Naive thymus-derived CD4-positive, alpha-beta T cell (primary cell): Measurements from ENCODE around the gene APOBEC3H. TPM values are rescaled to one million over a fixed set of nuclear protein-coding genes. Genes with fewer than 3 reads are reported as not detected.

Source experiments
- ATAC-seq: fragments of 150-1000 bp; cut with Tn5 transposase; 2 replicates; pipeline ENCODE4 v1.10.0; 2021; ENCODE audit warnings: mild to moderate bottlenecking, moderate library complexity
- CTCF ChIA-PET: fragments of 350-600 bp; sonication (Branson Sonifier 250); formaldehyde crosslinking; loops from one replicate; lab custom pipeline; 2021; ENCODE audit warnings: antibody characterized with exemption; lab: Charles Lee
- POLR2A ChIA-PET: fragments of 350-600 bp; sonication (Branson Sonifier 250); formaldehyde crosslinking; loops from one replicate; lab custom pipeline; 2021; ENCODE audit warnings: antibody characterized with exemption, inconsistent platforms; lab: Charles Lee
- DNase-seq, 9 donors: peaks; one replicate each; pipeline versions ENCODE4 v3.0.0 to v3.0.0-alpha.2; 2020 to 2022; ENCODE audit warnings: mixed read lengths in 1 of 9
- H3K27ac ChIP-seq: one replicate; pipeline ENCODE4 v1.7.0; 2013; ENCODE audit warnings: mild to moderate bottlenecking, low read depth, low read length, moderate library complexity
- H3K27me3 ChIP-seq, 2 donors: one replicate each; pipeline ENCODE4 v1.7.0; 2013; ENCODE audit warnings: low read length in 2 of 2, mild to moderate bottlenecking in 2 of 2, moderate library complexity in 2 of 2; ENCODE audit not compliant: control insufficient read depth in 2 of 2, insufficient read depth in 2 of 2
- H3K36me3 ChIP-seq, 3 experiments: 1 replicate in 2 of 3; 2 replicates in 1 of 3; pipeline ENCODE4 v1.7.0; 2013; ENCODE audit warnings: low read length in 3 of 3, mild to moderate bottlenecking in 3 of 3, moderate library complexity in 1 of 3; ENCODE audit not compliant: insufficient read depth in 3 of 3, control insufficient read depth in 2 of 3
- H3K4me1 ChIP-seq, 2 donors: one replicate each; pipeline ENCODE4 v1.7.0; 2013; ENCODE audit warnings: low read length in 2 of 2, mild to moderate bottlenecking in 2 of 2, moderate library complexity in 1 of 2; ENCODE audit not compliant: control insufficient read depth in 2 of 2, insufficient read depth in 2 of 2
- H3K4me3 ChIP-seq: 2 replicates; pipeline ENCODE4 v1.7.0; 2013; ENCODE audit warnings: mild to moderate bottlenecking, low read length
- H3K9me3 ChIP-seq, 3 experiments: 1 replicate in 2 of 3; 2 replicates in 1 of 3; pipeline ENCODE4 v1.7.0; 2013; ENCODE audit warnings: low read length in 3 of 3; ENCODE audit not compliant: control insufficient read depth in 2 of 3
- H3K27ac Mint-ChIP-seq, 9 donors: one replicate each; pipeline ENCODE4 v1.8.0; 2020 to 2022; ENCODE audit warnings: mixed read lengths in 9 of 9, mild to moderate bottlenecking in 8 of 9, moderate library complexity in 5 of 9, inconsistent platforms in 2 of 9
- H3K27me3 Mint-ChIP-seq, 5 donors: one replicate each; pipeline ENCODE4 v1.8.0; 2021 to 2022; ENCODE audit warnings: mixed read lengths in 5 of 5, mild to moderate bottlenecking in 1 of 5
- H3K36me3 Mint-ChIP-seq, 5 donors: one replicate each; pipeline ENCODE4 v1.8.0; 2020 to 2022; ENCODE audit warnings: mixed read lengths in 5 of 5, mild to moderate bottlenecking in 3 of 5, inconsistent platforms in 1 of 5
- H3K4me1 Mint-ChIP-seq, 7 donors: one replicate each; pipeline ENCODE4 v1.8.0; 2020 to 2022; ENCODE audit warnings: mixed read lengths in 7 of 7, mild to moderate bottlenecking in 3 of 7, inconsistent platforms in 1 of 7
- H3K4me3 Mint-ChIP-seq, 10 donors: one replicate each; pipeline ENCODE4 v1.8.0; 2020 to 2022; ENCODE audit warnings: mild to moderate bottlenecking in 10 of 10, mixed read lengths in 10 of 10, moderate library complexity in 6 of 10, inconsistent platforms in 2 of 10
- H3K9me3 Mint-ChIP-seq, 11 donors: one replicate each; pipeline ENCODE4 v1.8.0; 2020 to 2022; ENCODE audit warnings: mixed read lengths in 11 of 11, mild to moderate bottlenecking in 4 of 11, inconsistent platforms in 1 of 11, moderate library complexity in 1 of 11
- intact Hi-C, 2 donors: fragments of 100-400 bp; cut with micrococcal nuclease; formaldehyde crosslinking; loops; one replicate each; pipeline ENCODE4 v1.15.1; 2023
- polyA plus RNA-seq, 2 donors: library from polyadenylated mRNA; unstranded; fragments of 300-500 nt; fragmentation: Illumina TruSeq; gene quantifications; one replicate each; pipeline ENCODE4 v1.2.3, GENCODE V29; 2021
- total RNA-seq, 6 experiments: library from RNA in 5 of 6; stranded (reverse) in 5 of 6; gene quantifications; 1 replicate in 5 of 6; 2 replicates in 1 of 6; pipeline ENCODE4 v1.2.3 and lab custom pipeline; 2021 to 2026

Gene APOBEC3H
- total and polyA plus RNA-seq, 7 experiments from 2014 or later: 0.29 to 31.3 (median 1.5) TPM; not detected in 3

DNA sequence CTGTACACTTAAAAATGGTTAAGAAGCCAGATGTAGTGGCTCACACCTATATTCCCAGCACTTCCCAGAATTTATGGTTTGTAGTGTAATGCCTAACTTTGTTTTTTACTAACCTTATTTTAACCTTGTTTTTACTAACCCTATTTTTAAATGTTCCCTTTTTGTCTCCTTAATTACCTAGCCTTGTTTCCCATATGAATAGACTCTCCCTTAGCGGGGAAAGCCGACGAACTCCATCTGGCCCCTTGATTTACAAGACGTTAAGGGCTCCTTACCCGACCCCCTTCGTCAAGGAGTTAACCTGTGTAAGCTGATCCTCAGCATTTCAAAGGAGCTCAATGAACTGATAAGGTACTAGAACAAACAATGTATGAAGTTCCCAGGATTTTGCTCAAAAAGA, 17.1 kb downstream of the APOBEC3H start:
- Mint-ChIP-seq H3K36me3 (peaks cover 0 to 2% (median 0%) of the 10 kb centered on the region in 5 donors), H3K4me3 (no peak overlapping the region), H3K27me3 (no peaks in the 10 kb centered on the region), H3K4me1 (peaks cover 5 to 39% (median 11%) of the 10 kb centered on the region in 7 donors), H3K9me3 (peaks cover 0 to 1% (median 0%) of the 10 kb centered on the region in 11 donors), H3K27ac (no peak overlapping the region)
- POLR2A ChIA-PET: interaction anchor here (0.6 to 0.7 kb wide), 2 partner anchors 13 to 19 kb away, joined by 3 read pairs; no protein-coding TSS in a partner anchor
- no peak overlapping the region for H3K4me3 ChIP-seq
- H3K9me3 ChIP-seq: no peaks in the 10 kb centered on the region
- DNase-seq: no peak
- intact Hi-C loops: no loop called here
- no peaks in the 10 kb centered on the region for H3K36me3 ChIP-seq
- CTCF ChIA-PET: interaction anchor here (0.6 to 1.6 kb wide), 4 partner anchors 110 to 402 kb away, joined by 3 to 16 read pairs (median 4); no protein-coding TSS in a partner anchor
- H3K4me1 ChIP-seq: peaks cover 6 to 28% of the 10 kb centered on the region in 2 donors
- H3K27me3 ChIP-seq: no peaks in the 10 kb centered on the region
- no peak overlapping the region for H3K27ac ChIP-seq
- no peak for ATAC-seq

- Mint-ChIP-seq H3K36me3 (peaks cover 0 to 2% (median 0%) of the 10 kb centered on the region in 5 donors), H3K27me3 (no peaks in the 10 kb centered on the region), H3K27ac (peak overlapping the region in 3 of 9 donors; percentile 10 to 76 (median 20)), H3K4me3 (no peak overlapping the region), H3K4me1 (peaks cover 5 to 39% (median 11%) of the 10 kb centered on the region in 7 donors), H3K9me3 (no peaks in the 10 kb centered on the region)
- no peak for ATAC-seq
- H3K9me3 ChIP-seq: no peaks in the 10 kb centered on the region
- no peak overlapping the region for H3K4me3 ChIP-seq
- CTCF ChIA-PET: interaction anchor here (0.7 to 1.0 kb wide), 3 partner anchors 39 to 356 kb away, joined by 3 read pairs; partner anchors contain the start of gene APOBEC3G
- no peak for DNase-seq
- H3K4me1 ChIP-seq: peaks cover 6 to 28% of the 10 kb centered on the region in 2 donors
- no peaks in the 10 kb centered on the region for H3K27me3 ChIP-seq
- H3K27ac ChIP-seq: no peak overlapping the region
- intact Hi-C loops: loop anchor here in 1 of 2 donors (5.0 kb wide), 1 partner anchor 38 kb away; the partner anchor contains the start of gene APOBEC3G
- POLR2A ChIA-PET: interaction anchor here (0.6 to 1.3 kb wide), 2 partner anchors 244 to 298 kb away, joined by 3 to 4 read pairs; partner anchors contain the start of gene CBX6
- H3K36me3 ChIP-seq: no peaks in the 10 kb centered on the region
Observed at GRCh38 chr22:39115570-39115969, 18.5 kb downstream of the APOBEC3H start.

GRCh38 chr22:39115977-39116621, 19.1 kb downstream of the APOBEC3H start:
- Histone ChIP-seq H3K27me3 (no peaks in the 10 kb centered on the region), H3K9me3 (no peaks in the 10 kb centered on the region), H3K36me3 (no peaks in the 10 kb centered on the region), H3K4me1 (peaks cover 6 to 28% of the 10 kb centered on the region in 2 donors), H3K4me3 (no peak overlapping the region), H3K27ac (no peak overlapping the region)
- H3K9me3 Mint-ChIP-seq: no peaks in the 10 kb centered on the region
- ChIA-PET POLR2A (interaction anchor here (0.6 to 1.3 kb wide), 2 partner anchors 244 to 299 kb away, joined by 3 to 4 read pairs; partner anchors contain the start of gene CBX6), CTCF (interaction anchor here (0.7 to 1.0 kb wide), 2 partner anchors 113 to 356 kb away, joined by 3 read pairs; no protein-coding TSS in a partner anchor)
- intact Hi-C loops: loop anchor here in 1 of 2 donors (5.0 kb wide), 1 partner anchor 39 kb away; the partner anchor contains the start of gene APOBEC3G
- peaks cover 7 to 35% (median 11%) of the 10 kb centered on the region in 7 donors for H3K4me1 Mint-ChIP-seq
- H3K36me3 Mint-ChIP-seq: peaks cover 0 to 2% (median 0%) of the 10 kb centered on the region in 5 donors
- no peak overlapping the region for H3K4me3 Mint-ChIP-seq
- H3K27ac Mint-ChIP-seq: peak overlapping the region in 3 of 9 donors; percentile 10 to 76 (median 20)
- ATAC-seq (peak; percentile 40), DNase-seq (no peak)
- no peaks in the 10 kb centered on the region for H3K27me3 Mint-ChIP-seq

DNA sequence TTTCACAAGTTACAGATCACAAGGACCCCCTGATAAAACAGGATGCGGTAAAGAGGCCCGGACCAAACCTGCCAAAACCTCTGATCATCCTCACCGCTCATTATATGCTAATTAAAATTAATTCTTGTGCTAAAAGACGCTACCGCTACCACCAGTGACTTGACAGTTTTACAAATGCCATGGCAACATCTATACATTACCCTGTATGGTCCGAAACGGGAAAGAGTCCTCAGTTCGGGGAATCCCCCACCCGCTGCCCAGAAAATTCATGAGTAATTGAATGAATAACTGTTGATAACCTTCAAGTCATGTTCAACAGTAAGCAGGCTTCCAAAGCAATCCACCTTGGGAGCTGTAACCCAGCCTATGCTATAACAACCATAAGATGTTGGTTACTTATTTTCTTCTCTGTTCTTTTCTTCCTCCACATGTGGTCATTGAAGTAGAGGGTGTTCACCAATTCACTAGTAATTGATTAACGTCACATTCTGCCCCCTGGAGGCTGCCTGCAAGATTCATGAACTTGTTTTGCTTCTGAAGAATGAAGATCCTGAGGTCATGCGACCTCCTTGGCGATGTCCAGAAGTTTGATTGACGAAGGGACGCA, 20.6 kb downstream of the APOBEC3H start:
- no peaks in the 10 kb centered on the region for H3K27me3 Mint-ChIP-seq
- H3K4me1 ChIP-seq: peaks cover 6 to 28% of the 10 kb centered on the region in 2 donors
- H3K4me1 Mint-ChIP-seq: peaks cover 7 to 42% (median 18%) of the 10 kb centered on the region in 7 donors
- peak overlapping the region in 5 of 9 donors; percentile 3 to 73 (median 59) for H3K27ac Mint-ChIP-seq
- no peak overlapping the region for H3K4me3 ChIP-seq
- peak overlapping the region in 2 of 10 donors; percentile 40 to 47 for H3K4me3 Mint-ChIP-seq
- no peaks in the 10 kb centered on the region for H3K9me3 Mint-ChIP-seq
- no peaks in the 10 kb centered on the region for H3K27me3 ChIP-seq
- POLR2A ChIA-PET: no interaction called here
- H3K36me3 Mint-ChIP-seq: peaks cover 0 to 2% (median 0%) of the 10 kb centered on the region in 5 donors
- DNase-seq: peak in 8 of 9 donors; percentile 46 to 69 (median 62)
- no peaks in the 10 kb centered on the region for H3K9me3 ChIP-seq
- no peaks in the 10 kb centered on the region for H3K36me3 ChIP-seq
- CTCF ChIA-PET: interaction anchor here (0.5 to 2.7 kb wide), 6 partner anchors 9 to 1153 kb away, joined by 3 to 16 read pairs (median 4); no protein-coding TSS in a partner anchor
- peak; percentile 77 for ATAC-seq
- H3K27ac ChIP-seq: no peak overlapping the region
- intact Hi-C loops: loop anchor here (1.0 to 5.0 kb wide), 6 partner anchors 26 to 247 kb away; partner anchors contain the start of genes APOBEC3C (in 2 of the 2) and APOBEC3G (in 1 of the 2)

DNA sequence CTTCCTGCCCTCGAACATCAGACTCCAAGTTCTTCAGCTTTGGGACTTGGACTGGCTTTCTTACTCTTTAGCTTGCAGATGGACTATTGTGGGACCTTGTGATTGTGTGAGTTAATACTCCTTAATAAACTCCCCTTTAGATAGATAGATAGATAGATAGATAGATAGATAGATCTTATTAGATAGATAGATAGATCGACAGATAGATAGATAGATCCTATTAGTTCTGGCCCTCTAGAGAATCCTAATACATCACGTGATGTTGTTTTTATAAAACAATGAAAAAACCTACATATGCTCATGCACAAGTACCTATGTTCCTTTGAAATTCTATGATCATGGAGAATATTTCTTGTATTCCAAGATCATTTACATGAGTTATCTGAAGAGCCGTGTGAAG, 23.9 kb downstream of the APOBEC3H start:
- H3K27ac Mint-ChIP-seq: peak overlapping the region in 1 of 9 donors; percentile 4
- POLR2A ChIA-PET: interaction anchor here (0.7 kb wide), 1 partner anchor 164 kb away, joined by 3 read pairs; no protein-coding TSS in a partner anchor
- no peaks in the 10 kb centered on the region for H3K36me3 Mint-ChIP-seq
- CTCF ChIA-PET: interaction anchor here (2.7 kb wide), 1 partner anchor 251 kb away, joined by 8 read pairs; no protein-coding TSS in a partner anchor
- no peaks in the 10 kb centered on the region for H3K27me3 Mint-ChIP-seq
- H3K27ac ChIP-seq: no peak overlapping the region
- no peaks in the 10 kb centered on the region for H3K9me3 Mint-ChIP-seq
- ATAC-seq (no peak), DNase-seq (no peak)
- H3K4me3 ChIP-seq: no peak overlapping the region
- H3K4me1 Mint-ChIP-seq: peaks cover 7 to 24% (median 18%) of the 10 kb centered on the region in 7 donors
- H3K27me3 ChIP-seq: no peaks in the 10 kb centered on the region
- peaks cover 6 to 22% of the 10 kb centered on the region in 2 donors for H3K4me1 ChIP-seq
- intact Hi-C loops: loop anchor here in 1 of 2 donors (1.0 kb wide), 1 partner anchor 252 kb away; no protein-coding TSS in a partner anchor
- no peak overlapping the region for H3K4me3 Mint-ChIP-seq
- no peaks in the 10 kb centered on the region for H3K36me3 ChIP-seq
- H3K9me3 ChIP-seq: no peaks in the 10 kb centered on the region
